ENCODE results near the gene BDKRB1.

DNA sequence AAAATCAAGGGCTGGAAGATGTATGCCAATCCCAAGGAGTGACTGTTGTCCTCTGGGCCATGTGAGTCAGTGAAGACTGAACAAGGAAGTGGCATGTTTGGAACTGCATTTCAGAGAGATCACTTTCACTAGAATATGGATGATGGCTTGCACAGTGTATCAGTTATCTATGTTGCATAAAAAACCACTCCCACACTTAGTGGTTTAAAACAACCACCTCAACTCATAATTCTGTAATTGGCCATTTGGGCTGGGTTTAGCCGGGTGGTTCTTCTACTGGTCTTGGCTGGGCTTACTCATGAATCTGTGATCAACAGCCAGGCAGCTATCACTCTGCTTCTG is 15.4 kb downstream of the BDKRB1 start:
- no peak for TF ChIP-seq CTCF (IDR thresholded peaks at IDR 0.05; ENCODE audit: insufficient read depth, low read depth, low read length)
- TF ChIP-seq EZH2 (IDR thresholded peaks at IDR 0.05; ENCODE audit: insufficient read depth, low read length), result no peak
